Peyer's patch (tissue), 4 donors: Measurements from ENCODE around the gene ZNF526.

Experiments
- CTCF ChIP-seq, 6 experiments: fragments of 450-650 bp in 4 of 6; fragments of 200-600 bp in 2 of 6; sonication (generic) in 1 of 6; IDR thresholded peaks; one replicate each; pipeline ENCODE4 v1.5.1; 2017 to 2019; ENCODE audit warnings: antibody characterized with exemption in 6 of 6, mild to moderate bottlenecking in 3 of 6, moderate library complexity in 1 of 6
- POLR2A ChIP-seq, 2 donors: fragments of 450-650 bp; IDR thresholded peaks; one replicate each; pipeline ENCODE4 v1.5.1; 2017; ENCODE audit warnings: antibody characterized with exemption in 2 of 2, mild to moderate bottlenecking in 2 of 2, moderate library complexity in 2 of 2

GRCh38 chr19:42230571-42230970, 10.5 kb downstream of the ZNF526 start:
- TF ChIP-seq CTCF (IDR thresholded peaks at IDR 0.05) (no peak), POLR2A (IDR thresholded peaks at IDR 0.05) (no peak)
